NCI-H345 (cell line): ENCODE data around the gene RAB34.

Experiments used
- DNase-seq: peaks from one replicate; lab custom pipeline; 2025; lab: John Stamatoyannopoulos, UW

Gene RAB34

DNA sequence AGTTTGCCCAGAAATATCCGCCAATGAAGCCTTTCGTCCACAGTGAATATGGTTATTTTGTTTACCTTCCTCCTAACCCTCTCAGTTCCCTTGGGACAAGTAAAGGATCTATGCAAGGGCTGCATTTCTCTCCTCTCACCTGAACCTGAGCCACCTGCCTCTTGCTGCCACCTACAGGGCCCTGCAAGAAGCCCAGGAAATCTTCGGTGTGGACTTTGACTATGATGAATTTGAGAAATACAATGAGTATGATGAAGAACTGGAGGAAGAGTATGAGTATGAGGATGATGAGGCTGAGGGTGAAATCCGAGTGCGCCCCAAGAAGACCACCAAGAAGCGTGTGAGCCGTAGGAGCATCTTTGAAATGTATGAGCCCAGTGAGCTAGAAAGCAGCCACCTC, 41.7 kb downstream of the RAB34 start:
- no peak for DNase-seq

DNA sequence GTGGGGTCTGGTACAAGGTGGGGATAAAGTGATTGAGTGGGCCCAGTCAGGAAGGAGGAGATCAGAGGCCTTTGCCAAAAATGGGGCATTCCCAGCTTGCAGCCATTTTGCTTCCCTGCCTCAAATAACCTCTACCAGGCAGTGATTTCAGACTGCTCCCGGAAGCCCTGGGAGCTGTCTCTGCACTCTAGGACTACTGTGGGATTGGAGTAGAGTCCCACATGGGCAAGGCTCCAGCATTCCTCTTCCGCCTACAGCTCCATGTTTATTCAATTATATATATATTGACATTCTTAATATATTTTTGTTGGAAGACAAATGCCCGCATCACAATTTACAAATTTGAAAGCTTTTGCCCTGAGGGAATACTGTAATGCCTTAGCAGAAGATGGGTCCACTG, 42.2 kb downstream of the RAB34 start:
- DNase-seq = no peak

GRCh38 chr17:28669918-28670317, 47.8 kb downstream of the RAB34 start:
- DNase-seq = no peak

DNA sequence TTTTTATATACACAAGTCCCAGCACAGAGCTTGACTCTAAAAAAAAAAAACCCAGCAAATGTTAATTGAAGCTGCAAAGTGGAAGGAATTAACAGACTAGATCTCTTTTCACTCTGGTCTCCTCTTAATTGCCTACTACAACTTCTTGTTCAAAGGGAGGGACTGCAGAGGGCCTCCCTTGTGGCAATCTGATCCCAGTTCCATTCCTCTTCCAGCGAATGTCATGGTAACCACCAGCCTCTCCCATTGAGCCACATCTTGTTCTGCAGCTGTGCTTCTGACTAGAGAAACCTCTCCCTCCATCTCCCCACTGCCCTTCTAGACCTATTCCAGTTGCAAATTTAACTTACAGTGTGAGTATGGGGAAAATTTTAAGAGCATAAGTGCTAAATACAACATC, 49.8 kb downstream of the RAB34 start:
- no peak for DNase-seq

- no peak for DNase-seq
These were observed 51.7 kb downstream of the RAB34 start for GRCh38 chr17:28665994-28666393.
